ENCODE measurements around the gene NR1I3.

NR1I3 gene

GRCh38 chr1:161217831-161218230, 20.2 kb downstream of the NR1I3 start:
- no peak for DNase-seq

- DNase-seq: peak; percentile 33
These were observed 20.9 kb downstream of the NR1I3 start for GRCh38 chr1:161216945-161217712.

GRCh38 chr1:161215076-161215475, 22.9 kb downstream of the NR1I3 start, which contains the start of gene FCER1G:
Gene FCER1G (plus strand): TSS chr1:161215295. CDS start chr1:161215322, 27 bp downstream.
- no peak for DNase-seq

GRCh38 chr1:161214369-161214768, 23.6 kb downstream of the NR1I3 start:
- no peak for DNase-seq

DNA sequence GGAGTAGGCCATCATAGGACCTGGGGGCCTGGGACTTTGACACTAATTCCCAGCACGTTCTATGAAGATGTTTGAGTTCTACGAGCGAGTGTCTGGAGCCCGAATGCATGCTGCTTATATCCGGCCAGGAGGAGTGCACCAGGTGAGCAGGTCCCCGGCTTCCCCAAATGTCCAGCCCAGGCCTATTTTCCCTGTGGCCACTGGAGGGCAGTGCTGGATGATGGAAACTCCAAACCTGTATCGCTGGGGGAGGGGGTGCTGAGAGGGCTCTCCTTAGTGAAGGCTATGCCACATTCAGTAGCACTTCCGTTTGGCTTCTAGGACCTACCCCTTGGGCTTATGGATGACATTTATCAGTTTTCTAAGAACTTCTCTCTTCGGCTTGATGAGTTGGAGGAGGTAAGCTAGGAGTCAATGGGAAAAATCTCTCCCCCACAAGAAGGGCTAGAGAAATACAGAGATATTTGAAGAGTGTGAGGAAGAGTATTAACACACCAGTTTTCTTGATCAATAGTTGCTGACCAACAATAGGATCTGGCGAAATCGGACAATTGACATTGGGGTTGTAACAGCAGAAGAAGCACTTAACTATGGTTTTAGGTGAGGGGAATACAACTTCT, 28.1 kb downstream of the NR1I3 start:
- peak; percentile 72 for DNase-seq

GRCh38 chr1:161207173-161207572, 30.8 kb downstream of the NR1I3 start:
- no peak for DNase-seq

DNA sequence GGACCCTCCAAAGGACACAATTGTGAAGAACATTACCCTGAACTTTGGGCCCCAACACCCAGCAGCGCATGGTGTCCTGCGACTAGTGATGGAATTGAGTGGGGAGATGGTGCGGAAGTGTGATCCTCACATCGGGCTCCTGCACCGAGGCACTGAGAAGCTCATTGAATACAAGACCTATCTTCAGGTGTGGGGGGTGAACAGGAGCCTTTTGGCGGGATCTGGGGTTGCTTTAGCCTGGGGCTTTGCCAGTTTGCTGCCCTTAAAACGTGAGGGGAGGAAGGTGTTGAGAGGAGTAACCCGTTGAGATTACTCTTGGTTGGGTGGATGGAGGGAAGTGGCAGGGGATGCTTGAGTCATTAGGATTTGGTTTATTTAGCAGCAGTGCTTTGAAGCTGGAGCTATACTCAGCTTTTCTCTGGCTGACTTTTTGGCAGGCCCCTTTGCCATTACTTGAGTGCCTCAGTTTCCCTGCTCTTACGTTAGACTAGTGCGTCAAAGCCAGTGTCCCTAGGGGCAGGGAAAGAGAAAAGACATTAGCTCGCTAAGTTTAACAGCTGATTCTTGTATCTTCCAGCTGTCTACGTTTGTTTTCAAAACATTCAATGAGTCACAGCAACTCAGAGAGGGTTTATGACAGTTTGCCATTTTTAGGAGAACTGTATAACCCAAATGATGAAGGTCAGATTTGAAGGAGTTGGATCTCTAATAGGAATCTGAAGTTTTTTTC, 31.4 kb downstream of the NR1I3 start:
- no peak for DNase-seq

DNA sequence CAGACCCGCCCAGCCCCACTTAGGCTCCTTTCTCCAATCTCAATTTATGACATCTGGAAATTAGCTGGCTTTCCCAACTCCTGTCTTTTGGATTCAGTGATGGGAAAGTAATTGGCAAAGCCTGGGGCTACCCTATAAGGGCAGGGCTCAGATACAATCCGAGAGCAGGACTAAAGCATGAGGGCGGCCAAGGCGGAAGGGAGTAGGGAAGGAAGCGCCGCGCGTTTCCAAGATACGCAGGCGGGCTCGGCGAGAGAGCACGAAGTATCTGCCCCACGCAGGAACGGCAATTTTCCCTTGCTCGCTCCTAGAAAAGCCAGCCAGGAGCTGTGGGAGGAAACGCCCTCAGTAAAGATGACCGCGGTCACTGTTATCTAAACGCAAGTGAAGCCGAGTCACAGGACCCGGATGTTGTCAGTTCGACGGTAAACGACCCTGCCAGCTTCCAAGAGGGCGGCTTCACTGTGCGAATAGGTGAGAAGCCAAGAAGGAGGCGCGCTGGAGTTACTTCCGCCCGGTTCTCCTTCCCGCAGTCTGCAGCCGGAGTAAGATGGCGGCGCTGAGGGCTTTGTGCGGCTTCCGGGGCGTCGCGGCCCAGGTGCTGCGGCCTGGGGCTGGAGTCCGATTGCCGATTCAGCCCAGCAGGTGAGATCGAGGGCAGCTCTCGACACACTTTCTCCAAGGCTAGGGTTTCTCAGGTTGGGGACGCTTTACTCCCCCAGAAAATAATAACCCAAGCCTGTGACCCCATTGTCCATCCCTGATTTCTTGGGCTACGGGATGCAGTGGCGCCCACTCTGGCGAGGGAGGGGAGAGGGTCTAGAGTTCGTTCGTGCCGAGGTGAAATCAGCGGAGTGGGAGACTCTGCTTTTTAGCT, 35.9 kb downstream of the NR1I3 start, which contains the start of gene NDUFS2:
TSS of gene NDUFS2 (plus strand) at position 532 of the 877 bp plus-strand sequence. CDS start at position 551, 19 bp downstream.
- peak; percentile 99 for DNase-seq

- DNase-seq: peak; percentile 62
These were observed 36.8 kb downstream of the NR1I3 start for GRCh38 chr1:161200992-161201835.

GRCh38 chr1:161200421-161200991, 37.5 kb downstream of the NR1I3 start:
- DNase-seq: no peak

GRCh38 chr1:161199506-161200139, 38.4 kb downstream of the NR1I3 start:
- DNase-seq: no peak

DNA sequence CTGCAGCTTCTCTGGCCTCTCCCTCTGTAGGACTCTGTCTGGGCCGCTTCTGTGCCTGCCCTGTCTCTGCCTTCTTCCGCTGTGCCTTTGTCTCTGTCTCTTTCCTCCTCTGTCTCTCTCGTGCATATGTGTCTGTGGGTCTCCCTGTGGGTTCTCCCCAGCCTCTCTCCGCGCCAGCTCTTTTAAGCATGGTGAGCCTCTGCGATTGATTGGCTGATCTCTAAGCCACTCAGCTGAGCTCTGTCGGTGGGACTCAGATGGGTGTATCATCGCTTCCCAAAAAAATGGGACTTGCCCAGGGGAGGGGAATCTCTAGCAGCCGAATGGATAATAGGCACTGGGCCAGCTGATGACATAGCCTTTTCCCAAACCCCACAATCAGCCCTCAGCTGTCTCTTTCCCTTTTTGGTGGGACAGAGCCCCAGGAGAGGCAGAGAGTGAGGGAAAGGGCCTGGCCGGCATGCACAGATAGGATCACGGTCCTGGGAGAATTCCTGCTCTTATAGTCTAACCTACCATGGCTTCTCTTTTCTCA, 39.0 kb downstream of the NR1I3 start, which contains the start of gene ADAMTS4:
TSS of gene ADAMTS4 (minus strand) at position 158 of the 535 bp plus-strand sequence. CDS start 427 bp downstream, outside the sequence.
- peak; percentile 97 for DNase-seq

DNA sequence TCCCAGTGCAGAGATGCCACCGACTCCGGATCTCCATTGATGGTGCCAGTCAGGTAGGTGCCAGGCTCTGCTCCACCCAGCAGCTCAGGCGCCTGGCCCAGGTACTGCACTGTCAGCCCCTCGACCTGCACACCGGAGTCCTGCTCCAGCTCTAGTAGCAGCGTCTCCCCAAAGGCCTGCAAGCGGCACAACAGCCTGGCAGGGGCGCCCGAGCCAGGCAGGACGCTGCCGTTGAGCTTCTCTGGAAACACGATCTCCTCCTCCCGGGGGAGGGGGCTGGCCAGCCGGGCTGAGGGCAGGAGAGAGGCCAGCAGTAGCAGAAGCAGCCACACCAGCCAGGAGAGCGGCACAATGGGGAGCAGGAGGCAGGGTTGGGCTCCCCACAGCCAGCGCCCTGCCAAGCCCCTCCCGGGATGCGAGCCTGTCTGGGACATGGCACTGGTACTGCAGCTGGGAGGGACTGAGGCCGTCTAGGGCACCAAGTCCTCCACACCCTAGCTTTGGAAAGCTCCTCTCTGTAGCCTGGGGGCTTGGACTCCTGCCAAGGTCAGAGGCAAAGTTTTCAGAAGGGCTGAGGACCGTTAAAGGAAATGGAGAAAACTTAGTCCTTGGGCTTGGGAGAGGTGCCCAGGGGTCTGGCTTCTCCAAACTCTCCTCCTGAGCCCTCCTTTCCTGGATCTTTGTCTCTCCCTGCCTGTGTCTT, 39.7 kb downstream of the NR1I3 start:
- peak; percentile 54 for DNase-seq

- no peak for DNase-seq
These were observed 40.3 kb downstream of the NR1I3 start for GRCh38 chr1:161197560-161198193.

GRCh38 chr1:161196521-161197451, 41.2 kb downstream of the NR1I3 start:
- DNase-seq: peak; percentile 91

DNA sequence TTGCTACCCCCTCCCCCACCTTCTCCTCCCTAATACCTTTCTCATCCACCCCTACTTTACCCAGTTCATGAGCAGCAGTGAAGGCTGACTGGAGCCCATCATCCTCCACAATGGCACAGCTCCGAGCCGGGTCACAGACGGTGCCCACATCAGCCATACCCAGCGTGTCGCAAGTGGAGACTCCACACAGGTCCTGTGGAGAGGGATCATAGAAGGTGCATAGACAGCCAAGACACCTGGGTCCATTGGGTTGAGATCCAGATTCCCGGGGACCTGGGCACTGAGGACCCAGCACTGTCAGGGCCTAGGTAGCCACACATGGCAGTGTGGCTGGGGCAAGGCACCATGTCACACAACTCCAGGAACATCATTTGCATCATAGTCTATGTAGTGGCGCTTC, 41.9 kb downstream of the NR1I3 start:
- no peak for DNase-seq

- DNase-seq: no peak
These were observed 42.8 kb downstream of the NR1I3 start for GRCh38 chr1:161195171-161195570.

All from fibroblast of skin of back (primary cell).